Calu3 (cell line): ENCODE measurements around the gene BEND5. TPM values are rescaled to one million over a fixed set of nuclear protein-coding genes. Genes with fewer than 3 reads are reported as not detected.

ENCODE experiments used
- BruUV-seq: library from RNA; stranded (reverse); fragments of 400-500 nt; replicated peaks from 2 replicates; lab custom pipeline; 2021; lab: Mats Ljungman, UMichigan
- CTCF ChIA-PET: fragments of 300-600 bp; sonication (Branson Sonifier 250); formaldehyde crosslinking; loops from one replicate; lab custom pipeline; 2022; ENCODE audit warnings: antibody characterized with exemption; lab: Charles Lee
- DNase-seq: peaks from one replicate; pipeline ENCODE4 v3.0.0; 2022
- H3K27ac Mint-ChIP-seq: one replicate; pipeline ENCODE4 v1.8.0; 2022; ENCODE audit warnings: mixed read lengths; ENCODE audit not compliant: unreplicated experiment
- H3K27me3 Mint-ChIP-seq: one replicate; pipeline ENCODE4 v1.8.0; 2022; ENCODE audit warnings: mixed read lengths; ENCODE audit not compliant: unreplicated experiment
- H3K36me3 Mint-ChIP-seq: one replicate; pipeline ENCODE4 v1.8.0; 2022; ENCODE audit warnings: mild to moderate bottlenecking, moderate library complexity, mixed read lengths; ENCODE audit not compliant: insufficient read depth, unreplicated experiment
- H3K4me1 Mint-ChIP-seq: one replicate; pipeline ENCODE4 v1.8.0; 2022; ENCODE audit warnings: mild to moderate bottlenecking, low read depth, mixed read lengths; ENCODE audit not compliant: unreplicated experiment
- H3K4me3 Mint-ChIP-seq: one replicate; pipeline ENCODE4 v1.8.0; 2022; ENCODE audit warnings: mild to moderate bottlenecking, low read depth, moderate library complexity, mixed read lengths; ENCODE audit not compliant: unreplicated experiment
- H3K9me3 Mint-ChIP-seq: one replicate; pipeline ENCODE4 v1.8.0; 2022; ENCODE audit warnings: low read depth, mixed read lengths; ENCODE audit not compliant: unreplicated experiment
- intact Hi-C: fragments of 100-400 bp; cut with micrococcal nuclease; formaldehyde crosslinking; loops from one replicate; pipeline ENCODE4 v1.10.0; 2022; ENCODE audit not compliant: unreplicated experiment
- total RNA-seq: library from RNA; stranded (reverse); gene quantifications from 2 replicates; pipeline ENCODE4 v1.2.3, GENCODE V29; 2022
- TF ChIP-seq, protein P1 (sequence below): fragments of 200-600 bp; IDR thresholded peaks from one replicate; pipeline ENCODE4 v1.8.0; 2022; ENCODE audit warnings: antibody characterized with exemption; ENCODE audit not compliant: unreplicated experiment

BEND5 gene
- total RNA-seq, 1 experiment from 2014 or later: 0.87 TPM

DNA sequence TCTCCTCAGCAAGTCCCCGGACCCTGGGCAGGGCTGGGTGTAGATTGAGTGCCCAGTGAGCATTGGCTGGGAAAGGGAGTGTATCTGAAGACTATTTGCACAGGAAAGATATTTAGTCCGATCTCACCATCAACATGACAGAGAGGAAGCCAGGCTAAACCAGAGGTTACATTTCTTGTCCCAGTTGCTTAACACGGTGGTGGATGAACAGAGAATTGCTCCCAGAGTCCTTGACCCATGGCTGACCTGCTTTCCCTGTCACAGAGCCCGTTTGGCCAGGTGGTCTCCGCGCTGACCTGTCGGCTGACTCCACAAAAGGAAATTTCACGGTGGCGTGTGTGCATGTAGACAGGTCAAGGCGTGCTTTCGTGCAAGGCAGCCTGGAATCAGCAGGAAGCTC, 83.5 kb downstream of the BEND5 start:
- peaks cover 24% of the 10 kb centered on the region for H3K4me1 Mint-ChIP-seq
- no peaks in the 10 kb centered on the region for H3K27me3 Mint-ChIP-seq
- TF ChIP-seq, protein P1, sequence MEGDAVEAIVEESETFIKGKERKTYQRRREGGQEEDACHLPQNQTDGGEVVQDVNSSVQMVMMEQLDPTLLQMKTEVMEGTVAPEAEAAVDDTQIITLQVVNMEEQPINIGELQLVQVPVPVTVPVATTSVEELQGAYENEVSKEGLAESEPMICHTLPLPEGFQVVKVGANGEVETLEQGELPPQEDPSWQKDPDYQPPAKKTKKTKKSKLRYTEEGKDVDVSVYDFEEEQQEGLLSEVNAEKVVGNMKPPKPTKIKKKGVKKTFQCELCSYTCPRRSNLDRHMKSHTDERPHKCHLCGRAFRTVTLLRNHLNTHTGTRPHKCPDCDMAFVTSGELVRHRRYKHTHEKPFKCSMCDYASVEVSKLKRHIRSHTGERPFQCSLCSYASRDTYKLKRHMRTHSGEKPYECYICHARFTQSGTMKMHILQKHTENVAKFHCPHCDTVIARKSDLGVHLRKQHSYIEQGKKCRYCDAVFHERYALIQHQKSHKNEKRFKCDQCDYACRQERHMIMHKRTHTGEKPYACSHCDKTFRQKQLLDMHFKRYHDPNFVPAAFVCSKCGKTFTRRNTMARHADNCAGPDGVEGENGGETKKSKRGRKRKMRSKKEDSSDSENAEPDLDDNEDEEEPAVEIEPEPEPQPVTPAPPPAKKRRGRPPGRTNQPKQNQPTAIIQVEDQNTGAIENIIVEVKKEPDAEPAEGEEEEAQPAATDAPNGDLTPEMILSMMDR: no peak
- no peak overlapping the region for H3K4me3 Mint-ChIP-seq
- CTCF ChIA-PET: interaction anchor here (0.7 kb wide), 1 partner anchor 17 kb away, joined by 3 read pairs; no protein-coding TSS in a partner anchor
- intact Hi-C loops: no loop called here
- H3K36me3 Mint-ChIP-seq: no peaks in the 10 kb centered on the region
- no peaks in the 10 kb centered on the region for H3K9me3 Mint-ChIP-seq
- no peak for DNase-seq
- BruUV-seq: no TSS peak
- H3K27ac Mint-ChIP-seq: no peak overlapping the region

- H3K4me1 Mint-ChIP-seq: peaks cover 24% of the 10 kb centered on the region
- intact Hi-C loops: no loop called here
- CTCF ChIA-PET: interaction anchor here (0.6 to 0.8 kb wide), 5 partner anchors 9 to 1360 kb away, joined by 3 read pairs; no protein-coding TSS in a partner anchor
- H3K27me3 Mint-ChIP-seq: no peaks in the 10 kb centered on the region
- BruUV-seq: no TSS peak
- no peak for DNase-seq
- no peak overlapping the region for H3K27ac Mint-ChIP-seq
- no peaks in the 10 kb centered on the region for H3K36me3 Mint-ChIP-seq
- TF ChIP-seq, protein P1: no peak
- H3K9me3 Mint-ChIP-seq: no peaks in the 10 kb centered on the region
- no peak overlapping the region for H3K4me3 Mint-ChIP-seq
Observed at GRCh38 chr1:48692235-48692634, 84.5 kb downstream of the BEND5 start.

GRCh38 chr1:48691429-48692001, 85.2 kb downstream of the BEND5 start:
- Mint-ChIP-seq H3K27me3 (no peaks in the 10 kb centered on the region), H3K4me1 (peaks cover 24% of the 10 kb centered on the region), H3K9me3 (no peaks in the 10 kb centered on the region), H3K4me3 (no peak overlapping the region), H3K27ac (no peak overlapping the region), H3K36me3 (no peaks in the 10 kb centered on the region)
- DNase-seq: no peak
- CTCF ChIA-PET: interaction anchor here (0.6 to 0.7 kb wide), 3 partner anchors 10 to 1361 kb away, joined by 3 read pairs; no protein-coding TSS in a partner anchor
- BruUV-seq: no TSS peak
- intact Hi-C loops: no loop called here
- TF ChIP-seq, protein P1: no peak

DNA sequence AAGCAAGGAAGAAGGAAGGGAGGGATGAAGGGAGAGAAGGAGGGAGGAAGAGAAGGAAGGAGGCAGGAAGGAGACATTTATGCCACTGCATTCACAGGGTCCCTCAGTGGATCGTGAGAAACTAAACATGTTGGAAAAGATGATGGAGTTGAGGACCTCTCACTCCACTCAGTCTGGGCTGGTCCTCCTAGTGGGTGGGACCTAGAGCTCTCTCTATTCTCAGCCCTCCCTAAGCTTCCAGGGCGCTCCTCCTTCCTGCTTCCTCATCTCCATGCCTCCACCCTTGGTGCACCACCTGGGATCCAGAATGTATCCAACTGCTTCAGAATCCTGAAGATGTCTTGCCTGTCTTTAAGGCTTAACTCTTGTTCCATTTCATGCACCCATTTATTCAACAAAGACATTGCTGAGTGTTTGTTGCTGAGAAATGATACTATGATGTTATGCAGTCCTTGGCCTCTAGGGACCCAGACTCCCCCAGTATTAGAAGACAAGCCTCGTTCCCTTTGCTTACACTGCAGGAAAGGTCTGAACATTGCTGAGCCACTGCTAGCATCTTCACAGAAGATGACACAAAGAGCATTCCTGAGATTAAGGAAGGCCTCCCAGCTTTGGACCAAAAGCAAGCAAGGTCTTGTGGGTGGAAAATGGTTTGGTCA, 88.5 kb downstream of the BEND5 start:
- CTCF ChIA-PET: interaction anchor here (0.7 to 1.9 kb wide), 3 partner anchors 11 to 129 kb away, joined by 3 to 5 read pairs (median 5); no protein-coding TSS in a partner anchor
- no peak overlapping the region for H3K27ac Mint-ChIP-seq
- no peaks in the 10 kb centered on the region for H3K27me3 Mint-ChIP-seq
- H3K4me1 Mint-ChIP-seq: peaks cover 4% of the 10 kb centered on the region
- TF ChIP-seq, protein P1: peak; percentile 42
- H3K4me3 Mint-ChIP-seq: no peak overlapping the region
- no peaks in the 10 kb centered on the region for H3K36me3 Mint-ChIP-seq
- BruUV-seq: no TSS peak
- no peaks in the 10 kb centered on the region for H3K9me3 Mint-ChIP-seq
- intact Hi-C loops: loop anchor here (10.0 kb wide), 1 partner anchor 1647 kb away; no protein-coding TSS in a partner anchor
- DNase-seq: peak; percentile 15
